ENCODE results near the gene KCNK18. TPM values are rescaled to one million over a fixed set of nuclear protein-coding genes. Genes with fewer than 3 reads are reported as not detected.

The KCNK18 gene
- total RNA-seq, 1 experiment from 2014 or later: not detected

DNA sequence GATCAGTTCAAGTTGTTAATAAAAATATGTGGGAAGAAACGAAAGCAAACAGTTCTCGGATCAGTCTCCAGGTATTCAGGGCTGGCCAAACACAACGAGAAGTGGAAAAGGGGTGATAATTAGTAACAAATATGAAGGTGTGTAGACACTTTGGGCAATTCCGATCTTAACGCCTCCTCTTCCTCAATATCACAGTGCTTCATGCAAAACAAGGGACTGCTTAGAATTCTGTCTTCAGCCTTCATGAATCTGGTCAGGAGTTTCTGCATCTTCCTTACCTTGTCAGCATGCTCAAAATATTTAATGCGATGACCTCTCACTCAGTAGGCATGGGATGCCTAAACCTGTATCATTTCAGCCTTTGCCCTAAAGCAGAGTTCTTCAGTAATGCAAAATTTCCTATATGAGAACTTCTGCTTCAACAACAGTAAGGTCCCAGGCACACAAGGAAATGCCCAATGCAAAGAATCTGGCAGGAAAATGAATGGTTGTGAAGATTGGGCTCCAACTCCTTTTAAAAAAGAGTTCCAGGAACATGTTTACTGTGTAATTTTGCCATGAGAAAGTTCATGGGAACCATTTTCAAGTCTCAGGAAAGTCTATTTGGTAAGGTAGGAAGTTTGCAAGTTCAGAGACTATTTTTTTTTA is 35.8 kb upstream of the KCNK18 start:
- H2BK5ac ChIP-seq (ENCODE audit: insufficient read length, low read length): no peak overlapping the region
- H3K18ac ChIP-seq (ENCODE audit: insufficient read length, low read depth, low read length): no peak overlapping the region
- no peak overlapping the region for H3K27ac ChIP-seq (ENCODE audit: insufficient read length, low read depth, low read length)
- no peak overlapping the region for H2AK5ac ChIP-seq (ENCODE audit: insufficient read length, low read length)
- no peak overlapping the region for H3K4ac ChIP-seq (ENCODE audit: low read depth, low read length)
- H2AFZ ChIP-seq (ENCODE audit: low read length): no peak overlapping the region
- no peak overlapping the region for H2BK15ac ChIP-seq (ENCODE audit: low read depth, low read length)
- H3K36me3 Mint-ChIP-seq (ENCODE audit: insufficient read depth in 1 of 3, low read depth in 3 of 3): no peaks in the 10 kb centered on the region
- H4K5ac ChIP-seq (ENCODE audit: insufficient read length, low read depth, low read length): no peak overlapping the region
- WGBS (ENCODE audit: extremely low coverage, insufficient read length, low lambda C conversion rate): no CpG with 5 or more reads among the region's 6 CpGs
- no peak overlapping the region for H3K4me3 Mint-ChIP-seq
- H3K9me3 Mint-ChIP-seq: peaks cover 0 to 21% of the 10 kb centered on the region in 2 experiments; a peak in 1 of 5 replicates
- H3K4me1 ChIP-seq (ENCODE audit: insufficient read depth, low read length): peaks cover 12% of the 10 kb centered on the region
- no peaks in the 10 kb centered on the region for H3K79me1 ChIP-seq (ENCODE audit: insufficient read depth, low read depth, low read length, poor library complexity, severe bottlenecking)
- no peak overlapping the region for H3K14ac ChIP-seq (ENCODE audit: insufficient read depth, low read length)
- no peak overlapping the region for H4K8ac ChIP-seq (replicated peaks; ENCODE audit: insufficient read length, low read depth, low read length)
- no peak overlapping the region for H2BK12ac ChIP-seq (ENCODE audit: insufficient read length, low read depth, low read length)
- H3K4me1 Mint-ChIP-seq: peaks cover 33 to 52% of the 10 kb centered on the region in 2 experiments
- H3K56ac ChIP-seq (ENCODE audit: insufficient read length, low read depth, low read length): no peak overlapping the region
- H3K27me3 ChIP-seq (ENCODE audit: insufficient read depth, low read length): peaks cover 81% of the 10 kb centered on the region
- H4K20me1 ChIP-seq (ENCODE audit: control insufficient read depth, insufficient read depth, insufficient read length): no peaks in the 10 kb centered on the region
- H3K9me3 ChIP-seq (ENCODE audit: control insufficient read depth, low read depth, low read length): no peaks in the 10 kb centered on the region
- no peak overlapping the region for H2BK20ac ChIP-seq (ENCODE audit: low read depth, low read length, poor library complexity, severe bottlenecking)
- H4K91ac ChIP-seq (ENCODE audit: insufficient read length, low read depth, low read length): no peak overlapping the region
- no peak for DNase-seq
- H3K23me2 ChIP-seq (ENCODE audit: insufficient read length, low read depth, low read length, poor library complexity, severe bottlenecking): peaks cover 10% of the 10 kb centered on the region
- no peak overlapping the region for H3K27ac Mint-ChIP-seq
- H3K27me3 Mint-ChIP-seq (ENCODE audit: low read depth): peaks cover 99% of the 10 kb centered on the region
- no peak overlapping the region for H3K4me2 ChIP-seq (ENCODE audit: insufficient read depth, insufficient read length, low read length)
- no peak overlapping the region for H2BK120ac ChIP-seq (ENCODE audit: low read depth, low read length, poor library complexity, severe bottlenecking)
- H3K9ac ChIP-seq (ENCODE audit: extremely low read depth, insufficient read length, low read length): no peak overlapping the region
- no peak overlapping the region for H3T11ph ChIP-seq (ENCODE audit: low read length)
- H3K79me2 ChIP-seq (ENCODE audit: insufficient read depth, low read length): no peaks in the 10 kb centered on the region
- no peak overlapping the region for H3K23ac ChIP-seq (ENCODE audit: insufficient read length, low read depth, low read length)
- TF ChIP-seq, protein P1, sequence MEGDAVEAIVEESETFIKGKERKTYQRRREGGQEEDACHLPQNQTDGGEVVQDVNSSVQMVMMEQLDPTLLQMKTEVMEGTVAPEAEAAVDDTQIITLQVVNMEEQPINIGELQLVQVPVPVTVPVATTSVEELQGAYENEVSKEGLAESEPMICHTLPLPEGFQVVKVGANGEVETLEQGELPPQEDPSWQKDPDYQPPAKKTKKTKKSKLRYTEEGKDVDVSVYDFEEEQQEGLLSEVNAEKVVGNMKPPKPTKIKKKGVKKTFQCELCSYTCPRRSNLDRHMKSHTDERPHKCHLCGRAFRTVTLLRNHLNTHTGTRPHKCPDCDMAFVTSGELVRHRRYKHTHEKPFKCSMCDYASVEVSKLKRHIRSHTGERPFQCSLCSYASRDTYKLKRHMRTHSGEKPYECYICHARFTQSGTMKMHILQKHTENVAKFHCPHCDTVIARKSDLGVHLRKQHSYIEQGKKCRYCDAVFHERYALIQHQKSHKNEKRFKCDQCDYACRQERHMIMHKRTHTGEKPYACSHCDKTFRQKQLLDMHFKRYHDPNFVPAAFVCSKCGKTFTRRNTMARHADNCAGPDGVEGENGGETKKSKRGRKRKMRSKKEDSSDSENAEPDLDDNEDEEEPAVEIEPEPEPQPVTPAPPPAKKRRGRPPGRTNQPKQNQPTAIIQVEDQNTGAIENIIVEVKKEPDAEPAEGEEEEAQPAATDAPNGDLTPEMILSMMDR (conservative IDR thresholded peaks at IDR 0.05): no peak

All from H9 (cell line).